Measurements from ENCODE around the gene ST6GALNAC4.

ST6GALNAC4 gene

DNA sequence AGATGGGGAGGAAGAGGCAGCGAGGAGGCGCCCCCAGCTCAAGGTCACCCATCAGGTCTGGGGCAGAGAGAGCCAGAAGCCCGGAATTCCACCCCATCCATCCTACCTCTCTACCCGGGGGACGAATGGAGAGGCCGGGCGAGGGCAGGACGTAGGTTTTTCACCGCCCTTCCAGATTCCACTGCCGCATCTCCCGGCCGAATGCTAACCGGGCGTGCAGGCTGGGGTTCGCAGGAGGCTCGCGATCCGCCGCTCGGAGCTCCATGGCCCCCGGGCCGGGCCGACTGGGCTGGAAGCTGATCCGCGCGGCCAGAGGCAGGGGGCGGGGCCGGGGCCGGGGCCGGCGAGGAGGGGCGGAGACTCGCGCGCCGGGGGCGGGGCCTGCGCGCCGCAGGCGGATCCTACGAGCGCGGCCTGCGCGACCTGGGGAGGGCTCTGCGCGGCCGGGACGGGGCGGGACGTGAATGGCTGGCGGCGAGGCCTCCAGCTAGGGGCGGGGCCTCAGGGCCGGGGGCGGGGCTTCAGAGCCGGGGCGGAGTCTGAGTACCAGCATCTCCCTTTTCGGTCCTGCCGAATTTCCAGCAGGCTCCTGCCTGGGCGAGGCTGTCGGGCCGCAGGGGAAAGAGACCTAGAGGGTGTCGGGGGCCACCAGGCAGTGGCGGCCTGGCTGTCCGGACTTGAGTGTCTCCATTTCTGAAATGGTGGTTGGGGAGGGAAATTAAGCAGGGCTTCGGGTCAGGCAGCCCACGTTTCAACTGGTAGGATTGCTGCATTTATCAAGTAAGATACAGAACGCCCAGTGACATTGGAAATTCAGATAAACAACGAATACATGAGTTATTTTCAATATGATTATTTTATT is at the start of gene ST6GALNAC4:
Gene ST6GALNAC4, minus strand, starts transcription at position 322 of the 862 bp plus-strand sequence. CDS start 622 bp downstream, outside the sequence.
- TF ChIP-seq CTCF (conservative IDR thresholded peaks at IDR 0.05; ENCODE audit: low read depth, low read length): no peak
- DNase-seq (ENCODE audit: low read depth): peak; percentile 62

DNA sequence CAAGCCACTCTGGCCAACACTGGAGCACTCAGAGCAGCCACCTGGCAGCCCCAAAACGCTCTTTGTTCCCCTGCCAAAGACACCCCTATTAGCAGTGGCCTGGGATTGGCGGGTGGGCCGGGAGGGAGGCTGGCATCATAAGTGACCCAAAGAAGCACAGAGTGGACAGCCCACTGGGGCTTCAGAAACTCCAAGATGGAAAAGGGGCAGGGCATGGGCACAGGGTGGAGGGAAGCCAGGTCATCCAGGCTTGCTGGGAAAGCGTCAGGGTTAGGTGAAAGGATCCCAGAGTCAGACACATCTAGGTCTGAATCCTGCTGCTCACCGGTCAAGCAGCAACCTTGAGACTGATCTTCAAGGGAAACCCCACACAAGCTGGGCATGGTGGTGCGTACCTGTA is 49.1 kb upstream of the ST6GALNAC4 start:
- TF ChIP-seq CTCF (conservative IDR thresholded peaks at IDR 0.05; ENCODE audit: low read depth, low read length): no peak
- no peak for DNase-seq (ENCODE audit: low read depth)
- no peak overlapping the region for H3K4me3 ChIP-seq (ENCODE audit: low read length)

More for the DNA sequence above, at the start of gene ST6GALNAC4:
- H3K4me3 ChIP-seq (ENCODE audit: low read length): peak within 1 kb of the TSS; percentile 66

GRCh38 chr9:127963359-127964064 is 46.7 kb upstream of the ST6GALNAC4 start:
- no peak for TF ChIP-seq CTCF (conservative IDR thresholded peaks at IDR 0.05; ENCODE audit: low read depth, low read length)
- H3K4me3 ChIP-seq (ENCODE audit: low read length): no peak overlapping the region
- no peak for DNase-seq (ENCODE audit: low read depth)

- H3K4me3 ChIP-seq (ENCODE audit: low read length): no peak overlapping the region
- no peak for TF ChIP-seq CTCF (conservative IDR thresholded peaks at IDR 0.05; ENCODE audit: low read depth, low read length)
- no peak for DNase-seq (ENCODE audit: low read depth)
These were observed 46.2 kb upstream of the ST6GALNAC4 start for GRCh38 chr9:127963041-127963358.

- no peak for DNase-seq (ENCODE audit: low read depth)
- H3K4me3 ChIP-seq (ENCODE audit: low read length): no peak overlapping the region
- no peak for TF ChIP-seq CTCF (conservative IDR thresholded peaks at IDR 0.05; ENCODE audit: low read depth, low read length)
These were observed 45.4 kb upstream of the ST6GALNAC4 start for GRCh38 chr9:127962278-127962677.

GRCh38 chr9:127961613-127962155 is 44.8 kb upstream of the ST6GALNAC4 start:
- H3K4me3 ChIP-seq (ENCODE audit: low read length): no peak overlapping the region
- TF ChIP-seq CTCF (conservative IDR thresholded peaks at IDR 0.05; ENCODE audit: low read depth, low read length): no peak
- no peak for DNase-seq (ENCODE audit: low read depth)
